Nephron (organoid): ENCODE data around the gene GABARAP.

Source experiments
- H3K27ac Mint-ChIP-seq, 3 experiments: 2 replicates each; pipeline ENCODE4 v1.8.0; 2020; ENCODE audit warnings: mixed read lengths in 3 of 3, mild to moderate bottlenecking in 2 of 3, moderate library complexity in 1 of 3
- H3K27me3 Mint-ChIP-seq: 2 replicates; pipeline ENCODE4 v1.8.0; 2021; ENCODE audit warnings: low read depth, mild to moderate bottlenecking, moderate library complexity, mixed read lengths
- H3K36me3 Mint-ChIP-seq: 2 replicates; pipeline ENCODE4 v1.8.0; 2020; ENCODE audit warnings: low read depth, mixed read lengths
- H3K4me1 Mint-ChIP-seq: 2 replicates; pipeline ENCODE4 v1.8.0; 2020; ENCODE audit warnings: mixed read lengths
- H3K4me3 Mint-ChIP-seq, 3 experiments: 2 replicates each; pipeline ENCODE4 v1.8.0; 2020; ENCODE audit warnings: mild to moderate bottlenecking in 3 of 3, mixed read lengths in 3 of 3, moderate library complexity in 2 of 3
- H3K9me3 Mint-ChIP-seq: 2 replicates; pipeline ENCODE4 v1.8.0; 2020; ENCODE audit warnings: mixed read lengths
- TF ChIP-seq, protein P1 (sequence below), 3 experiments: fragments of 200-600 bp; sonication (generic); IDR thresholded peaks; one replicate each; pipeline ENCODE4 v1.5.0; 2021; ENCODE audit warnings: antibody characterized with exemption in 3 of 3; ENCODE audit not compliant: unreplicated experiment in 3 of 3

GABARAP gene

DNA sequence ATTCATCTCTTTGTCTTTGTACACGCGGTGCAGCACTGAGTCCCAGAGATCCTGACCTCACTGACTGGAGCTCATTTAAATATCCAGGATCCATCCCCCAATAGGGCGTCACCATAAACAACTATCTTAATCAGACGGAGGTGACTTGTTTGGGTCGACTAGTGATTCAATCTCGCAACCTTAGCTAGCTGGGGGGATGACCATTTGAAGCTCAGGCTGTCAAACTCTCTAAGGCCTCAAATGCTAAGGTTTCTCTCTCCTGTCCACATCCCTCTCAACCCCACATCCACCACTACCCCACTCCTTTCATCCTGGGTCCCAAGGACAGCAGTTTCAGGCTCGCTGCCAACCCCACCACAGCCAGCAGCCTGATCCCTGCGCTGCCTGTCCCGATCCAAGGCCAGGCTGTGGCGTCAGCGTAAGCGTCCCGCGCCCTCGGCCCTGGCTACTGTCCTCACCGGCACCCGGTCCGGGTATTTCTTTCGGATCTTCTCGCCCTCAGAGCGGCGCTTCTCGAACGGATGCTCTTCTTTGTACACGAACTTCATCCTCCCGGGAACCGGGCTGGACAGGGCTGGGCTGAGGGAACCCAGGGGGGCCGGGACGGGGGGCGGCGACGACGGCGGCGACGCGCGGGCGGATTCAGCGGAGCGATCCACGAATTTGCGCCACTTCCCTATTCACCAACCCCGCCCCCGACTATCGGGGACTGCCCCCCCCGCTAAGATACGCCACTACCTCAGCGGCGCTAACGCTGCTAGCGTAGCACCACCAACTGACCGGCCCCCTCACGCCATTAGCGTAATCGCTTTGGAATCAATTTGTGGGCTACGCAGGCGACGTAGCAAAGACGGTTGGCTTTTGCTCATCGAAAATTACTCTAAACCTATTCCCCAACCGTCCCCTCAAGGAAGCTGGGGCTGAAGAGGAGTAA is at the start of gene GABARAP:
Gene GABARAP (minus strand): TSS at position 667 of the 934 bp plus-strand sequence. CDS start 119 bp downstream, at position 548.
- Mint-ChIP-seq H3K4me1 (peaks cover 41% of the 10 kb centered on the region), H3K4me3 (peak within 1 kb of the TSS; percentile 96 to 100 (median 96)), H3K27ac (peak within 1 kb of the TSS; percentile 99), H3K27me3 (no peaks in the 10 kb centered on the region), H3K9me3 (no peaks in the 10 kb centered on the region), H3K36me3 (peaks cover 57% of the 10 kb centered on the region)
- TF ChIP-seq, protein P1, sequence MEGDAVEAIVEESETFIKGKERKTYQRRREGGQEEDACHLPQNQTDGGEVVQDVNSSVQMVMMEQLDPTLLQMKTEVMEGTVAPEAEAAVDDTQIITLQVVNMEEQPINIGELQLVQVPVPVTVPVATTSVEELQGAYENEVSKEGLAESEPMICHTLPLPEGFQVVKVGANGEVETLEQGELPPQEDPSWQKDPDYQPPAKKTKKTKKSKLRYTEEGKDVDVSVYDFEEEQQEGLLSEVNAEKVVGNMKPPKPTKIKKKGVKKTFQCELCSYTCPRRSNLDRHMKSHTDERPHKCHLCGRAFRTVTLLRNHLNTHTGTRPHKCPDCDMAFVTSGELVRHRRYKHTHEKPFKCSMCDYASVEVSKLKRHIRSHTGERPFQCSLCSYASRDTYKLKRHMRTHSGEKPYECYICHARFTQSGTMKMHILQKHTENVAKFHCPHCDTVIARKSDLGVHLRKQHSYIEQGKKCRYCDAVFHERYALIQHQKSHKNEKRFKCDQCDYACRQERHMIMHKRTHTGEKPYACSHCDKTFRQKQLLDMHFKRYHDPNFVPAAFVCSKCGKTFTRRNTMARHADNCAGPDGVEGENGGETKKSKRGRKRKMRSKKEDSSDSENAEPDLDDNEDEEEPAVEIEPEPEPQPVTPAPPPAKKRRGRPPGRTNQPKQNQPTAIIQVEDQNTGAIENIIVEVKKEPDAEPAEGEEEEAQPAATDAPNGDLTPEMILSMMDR (IDR thresholded peaks at IDR 0.05; ENCODE audit: unreplicated experiment in 3 of 3) = no peak

DNA sequence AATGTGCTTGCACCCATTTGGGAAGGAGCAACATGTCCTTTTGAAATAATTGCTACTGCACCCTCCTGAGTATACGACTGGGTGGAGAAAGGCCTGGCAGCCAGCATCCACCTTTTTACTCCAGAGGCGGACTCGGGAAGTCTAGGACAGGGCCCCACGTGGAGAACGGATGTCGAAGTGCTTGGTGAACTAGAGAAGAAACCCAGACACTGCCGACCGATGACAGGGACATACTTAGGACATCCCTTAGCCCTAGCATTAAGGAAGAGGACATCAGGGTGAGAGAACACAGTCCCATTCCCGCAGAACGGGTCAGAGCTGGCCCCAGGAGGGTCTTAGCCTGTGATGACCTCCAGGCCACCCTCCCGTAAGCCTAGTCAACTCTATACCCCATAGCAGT is 48.4 kb upstream of the GABARAP start:
- peaks cover 17% of the 10 kb centered on the region for H3K4me1 Mint-ChIP-seq
- no peaks in the 10 kb centered on the region for H3K9me3 Mint-ChIP-seq
- H3K27me3 Mint-ChIP-seq = peaks cover 68% of the 10 kb centered on the region
- H3K27ac Mint-ChIP-seq = no peak overlapping the region
- no peak overlapping the region for H3K4me3 Mint-ChIP-seq
- peaks cover 3% of the 10 kb centered on the region for H3K36me3 Mint-ChIP-seq
- TF ChIP-seq, protein P1 (IDR thresholded peaks at IDR 0.05; ENCODE audit: unreplicated experiment in 3 of 3) = no peak

DNA sequence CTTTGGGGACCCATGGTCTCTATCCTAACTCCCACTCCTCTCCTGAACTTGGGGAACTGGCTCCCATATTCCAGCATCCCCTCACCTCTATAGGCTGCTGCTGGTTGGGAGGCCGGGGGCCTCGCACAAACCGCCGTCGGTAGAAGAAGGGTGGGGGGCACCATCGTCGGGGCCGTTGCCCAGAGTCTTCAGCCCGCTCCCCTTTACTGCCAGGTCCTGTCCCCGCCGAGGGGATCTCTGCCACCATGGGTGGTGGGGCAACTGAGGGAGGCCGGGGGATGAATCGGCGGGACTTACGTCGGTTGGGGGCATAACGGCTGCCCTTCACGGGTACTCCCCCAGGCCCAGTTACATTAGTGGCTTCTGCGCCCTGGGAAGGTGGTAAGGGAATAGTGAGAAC is 47.9 kb upstream of the GABARAP start:
- H3K36me3 Mint-ChIP-seq = peaks cover 3% of the 10 kb centered on the region
- no peaks in the 10 kb centered on the region for H3K9me3 Mint-ChIP-seq
- peaks cover 14% of the 10 kb centered on the region for H3K4me1 Mint-ChIP-seq
- H3K4me3 Mint-ChIP-seq = no peak overlapping the region
- TF ChIP-seq, protein P1 (IDR thresholded peaks at IDR 0.05; ENCODE audit: unreplicated experiment in 3 of 3) = no peak
- H3K27me3 Mint-ChIP-seq = peaks cover 63% of the 10 kb centered on the region
- H3K27ac Mint-ChIP-seq = no peak overlapping the region

DNA sequence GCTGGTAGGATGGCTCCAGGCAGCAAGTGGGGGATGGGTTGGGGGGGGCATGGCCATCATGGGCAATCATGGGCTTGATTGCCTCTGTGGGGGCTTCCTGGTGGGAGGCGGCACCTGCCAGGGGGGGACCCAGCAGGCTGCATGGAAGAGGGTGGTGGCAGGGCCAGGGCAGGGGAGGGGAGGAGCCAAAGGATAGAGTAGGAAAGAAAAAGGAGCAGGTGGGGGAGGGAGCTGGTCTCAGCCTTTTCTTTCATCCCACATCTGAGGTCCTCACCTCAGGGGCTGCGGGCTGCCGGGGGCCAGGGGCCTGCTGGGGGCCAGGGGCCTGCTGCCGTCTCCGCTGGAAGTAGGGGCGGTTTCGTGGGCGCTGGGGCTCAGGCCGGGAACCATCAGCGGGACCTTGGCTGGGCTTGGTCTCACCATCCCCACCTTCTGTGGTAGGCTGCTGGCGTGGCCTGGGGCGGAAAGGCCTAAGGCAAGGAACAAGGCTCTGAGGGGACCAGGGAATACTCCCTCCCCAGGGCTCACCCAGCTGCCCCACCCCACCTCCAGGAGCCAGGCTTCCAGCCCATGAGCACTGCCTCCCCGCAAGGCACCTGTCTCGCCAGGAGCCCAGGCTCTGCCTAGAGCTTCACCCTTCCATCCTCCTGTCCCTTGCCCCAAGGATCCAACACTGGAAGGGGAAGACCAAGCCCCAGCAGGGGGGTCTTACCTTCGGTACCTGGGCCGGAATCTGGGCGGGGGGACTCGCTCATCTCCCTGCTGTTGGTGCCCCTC is 47.2 kb upstream of the GABARAP start:
- Mint-ChIP-seq H3K27ac (no peak overlapping the region), H3K36me3 (peaks cover 3% of the 10 kb centered on the region), H3K4me3 (no peak overlapping the region), H3K27me3 (peaks cover 58% of the 10 kb centered on the region), H3K4me1 (peaks cover 11% of the 10 kb centered on the region), H3K9me3 (no peaks in the 10 kb centered on the region)
- TF ChIP-seq, protein P1 (IDR thresholded peaks at IDR 0.05; ENCODE audit: unreplicated experiment in 3 of 3) = no peak

DNA sequence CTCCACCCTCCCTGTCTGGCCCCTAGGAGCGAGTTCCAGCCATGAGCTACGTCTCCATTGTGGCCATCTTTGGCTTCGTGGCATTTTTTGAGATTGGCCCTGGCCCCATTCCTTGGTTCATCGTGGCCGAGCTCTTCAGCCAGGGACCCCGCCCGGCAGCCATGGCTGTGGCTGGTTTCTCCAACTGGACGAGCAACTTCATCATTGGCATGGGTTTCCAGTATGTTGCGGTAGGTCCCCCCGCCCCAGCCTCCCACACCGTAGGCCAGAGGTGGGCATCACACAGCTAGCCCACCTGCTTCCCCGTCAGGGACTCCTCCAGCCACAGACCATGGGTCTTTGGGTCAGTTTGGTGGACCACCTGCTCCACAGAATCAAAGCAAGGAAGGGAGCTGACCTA is 43.4 kb upstream of the GABARAP start:
- TF ChIP-seq, protein P1 (IDR thresholded peaks at IDR 0.05; ENCODE audit: unreplicated experiment in 3 of 3) = no peak

More for the DNA sequence above, 43.4 kb upstream of the GABARAP start:
- Mint-ChIP-seq H3K4me3 (no peak overlapping the region), H3K4me1 (peaks cover 14% of the 10 kb centered on the region), H3K27ac (no peak overlapping the region), H3K27me3 (peaks cover 40% of the 10 kb centered on the region), H3K9me3 (no peaks in the 10 kb centered on the region), H3K36me3 (peaks cover 3% of the 10 kb centered on the region)
